Activated CD8-positive, alpha-beta T cell treated with anti-CD3 and anti-CD28 coated beads for 36 hours (primary cell): ENCODE data around the gene AKAP13. TPM values are rescaled to one million over a fixed set of nuclear protein-coding genes. Genes with fewer than 3 reads are reported as not detected.
A peak's percentile ranks its signal among the peaks of the same experiment; 100 is the strongest.

ENCODE experiments used
- ATAC-seq: fragments of 200-7000 bp; cut with Tn5 transposase; one replicate; pipeline ENCODE4 v1.10.0; 2021; ENCODE audit warnings: mild to moderate bottlenecking, moderate library complexity
- CTCF ChIA-PET: fragments of 350-600 bp; sonication (Branson Sonifier 250); formaldehyde crosslinking; loops from one replicate; lab custom pipeline; 2021; ENCODE audit warnings: antibody characterized with exemption; lab: Charles Lee
- POLR2A ChIA-PET: fragments of 350-600 bp; sonication (Branson Sonifier 250); formaldehyde crosslinking; loops from one replicate; lab custom pipeline; 2021; ENCODE audit warnings: antibody characterized with exemption; lab: Charles Lee
- DNase-seq: peaks from one replicate; pipeline ENCODE4 v3.0.0-alpha.2; 2020
- H3K27ac Mint-ChIP-seq: one replicate; pipeline ENCODE4 v1.8.0; 2021; ENCODE audit warnings: mild to moderate bottlenecking, mixed read lengths
- H3K27me3 Mint-ChIP-seq: one replicate; pipeline ENCODE4 v1.8.0; 2021; ENCODE audit warnings: mixed read lengths
- H3K36me3 Mint-ChIP-seq: one replicate; pipeline ENCODE4 v1.8.0; 2021; ENCODE audit warnings: low read depth, mixed read lengths
- H3K4me1 Mint-ChIP-seq: one replicate; pipeline ENCODE4 v1.8.0; 2021; ENCODE audit warnings: low read depth, mixed read lengths
- H3K4me3 Mint-ChIP-seq: one replicate; pipeline ENCODE4 v1.8.0; 2021; ENCODE audit warnings: mild to moderate bottlenecking, moderate library complexity, mixed read lengths
- H3K9me3 Mint-ChIP-seq: one replicate; pipeline ENCODE4 v1.8.0; 2021; ENCODE audit warnings: mixed read lengths
- intact Hi-C: fragments of 100-400 bp; cut with micrococcal nuclease; formaldehyde crosslinking; loops from one replicate; pipeline ENCODE4 v1.10.0; 2022
- total RNA-seq, 2 experiments: library from RNA; stranded (reverse); gene quantifications; one replicate each; pipeline ENCODE4 v1.2.3, GENCODE V29; 2021
- TF ChIP-seq, protein P1 (sequence below): fragments of 200-600 bp; IDR thresholded peaks from one replicate; pipeline ENCODE4 v1.8.0; 2022; ENCODE audit warnings: antibody characterized with exemption, mild to moderate bottlenecking

The AKAP13 gene
- total RNA-seq, 2 experiments from 2014 or later: 79.1 to 79.5 TPM

DNA sequence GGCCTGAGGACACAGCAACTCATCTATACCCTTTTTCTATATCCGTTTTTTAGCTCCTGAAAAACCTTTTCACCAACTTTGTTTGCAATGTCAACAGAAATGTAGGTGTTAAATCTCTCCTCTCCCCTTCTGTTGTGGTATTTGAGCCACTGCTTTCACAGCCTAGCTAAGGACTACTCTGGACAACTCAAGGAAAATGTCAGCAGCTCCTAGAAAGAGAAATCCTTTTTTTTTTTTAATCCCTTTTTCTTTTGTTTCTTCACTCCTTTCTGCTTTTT lies 237.8 kb downstream of the AKAP13 start:
- DNase-seq (no peak), ATAC-seq (no peak)
- Mint-ChIP-seq H3K4me1 (peaks cover 25% of the 10 kb centered on the region), H3K9me3 (no peaks in the 10 kb centered on the region), H3K4me3 (no peak overlapping the region), H3K27ac (no peak overlapping the region), H3K27me3 (no peaks in the 10 kb centered on the region), H3K36me3 (peaks cover 2% of the 10 kb centered on the region)
- ChIA-PET POLR2A (interaction anchor here (0.5 to 2.0 kb wide), 4 partner anchors 29 to 72 kb away, joined by 3 to 5 read pairs (median 4); no protein-coding TSS in a partner anchor), CTCF (interaction anchor here (0.9 to 3.7 kb wide), 8 partner anchors 14 to 132 kb away, joined by 3 to 19 read pairs (median 5); no protein-coding TSS in a partner anchor)
- intact Hi-C loops: loop anchor here (2.0 to 5.0 kb wide), 2 partner anchors 73 to 89 kb away; no protein-coding TSS in a partner anchor
- TF ChIP-seq, protein P1, sequence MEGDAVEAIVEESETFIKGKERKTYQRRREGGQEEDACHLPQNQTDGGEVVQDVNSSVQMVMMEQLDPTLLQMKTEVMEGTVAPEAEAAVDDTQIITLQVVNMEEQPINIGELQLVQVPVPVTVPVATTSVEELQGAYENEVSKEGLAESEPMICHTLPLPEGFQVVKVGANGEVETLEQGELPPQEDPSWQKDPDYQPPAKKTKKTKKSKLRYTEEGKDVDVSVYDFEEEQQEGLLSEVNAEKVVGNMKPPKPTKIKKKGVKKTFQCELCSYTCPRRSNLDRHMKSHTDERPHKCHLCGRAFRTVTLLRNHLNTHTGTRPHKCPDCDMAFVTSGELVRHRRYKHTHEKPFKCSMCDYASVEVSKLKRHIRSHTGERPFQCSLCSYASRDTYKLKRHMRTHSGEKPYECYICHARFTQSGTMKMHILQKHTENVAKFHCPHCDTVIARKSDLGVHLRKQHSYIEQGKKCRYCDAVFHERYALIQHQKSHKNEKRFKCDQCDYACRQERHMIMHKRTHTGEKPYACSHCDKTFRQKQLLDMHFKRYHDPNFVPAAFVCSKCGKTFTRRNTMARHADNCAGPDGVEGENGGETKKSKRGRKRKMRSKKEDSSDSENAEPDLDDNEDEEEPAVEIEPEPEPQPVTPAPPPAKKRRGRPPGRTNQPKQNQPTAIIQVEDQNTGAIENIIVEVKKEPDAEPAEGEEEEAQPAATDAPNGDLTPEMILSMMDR: no peak

DNA sequence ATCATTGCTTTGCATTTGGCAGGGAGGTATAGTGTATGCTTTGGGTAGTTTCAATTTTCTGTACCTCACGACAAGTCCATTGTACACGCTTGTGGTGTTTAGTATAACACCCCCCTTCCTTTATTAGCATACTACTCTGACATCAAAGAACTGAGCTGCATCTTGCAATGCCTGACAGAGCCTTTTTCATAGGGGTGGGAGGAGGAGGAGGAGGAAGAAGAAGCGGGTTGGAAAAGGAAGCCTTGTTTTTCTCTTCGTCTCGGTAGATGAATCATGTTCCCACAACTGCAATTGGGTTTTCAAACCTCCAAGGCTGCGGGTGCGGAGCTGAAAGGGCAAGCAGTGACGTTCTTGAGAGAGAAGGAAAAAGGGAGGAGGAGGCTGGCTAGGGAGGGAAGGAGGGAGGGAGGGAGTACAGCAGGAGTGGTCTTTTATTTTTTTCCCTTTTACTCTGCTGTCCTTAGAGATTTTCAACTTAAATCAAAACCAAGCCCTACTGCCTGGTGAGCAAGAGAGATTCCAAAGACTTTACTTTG lies 238.6 kb downstream of the AKAP13 start:
- ChIA-PET CTCF (interaction anchor here (1.1 to 3.7 kb wide), 6 partner anchors 15 to 133 kb away, joined by 3 to 19 read pairs (median 6); no protein-coding TSS in a partner anchor), POLR2A (interaction anchor here (0.5 to 2.0 kb wide), 8 partner anchors 18 to 145 kb away, joined by 3 to 5 read pairs (median 4); no protein-coding TSS in a partner anchor)
- H3K36me3 Mint-ChIP-seq: peaks cover 7% of the 10 kb centered on the region
- no peaks in the 10 kb centered on the region for H3K9me3 Mint-ChIP-seq
- H3K27me3 Mint-ChIP-seq: no peaks in the 10 kb centered on the region
- H3K4me1 Mint-ChIP-seq: peaks cover 25% of the 10 kb centered on the region
- peak; percentile 94 for ATAC-seq
- no peak overlapping the region for H3K27ac Mint-ChIP-seq
- intact Hi-C loops: loop anchor here (2.0 to 5.0 kb wide), 2 partner anchors 72 to 88 kb away; no protein-coding TSS in a partner anchor
- no peak overlapping the region for H3K4me3 Mint-ChIP-seq
- TF ChIP-seq, protein P1: no peak
- peak; percentile 76 for DNase-seq

DNA sequence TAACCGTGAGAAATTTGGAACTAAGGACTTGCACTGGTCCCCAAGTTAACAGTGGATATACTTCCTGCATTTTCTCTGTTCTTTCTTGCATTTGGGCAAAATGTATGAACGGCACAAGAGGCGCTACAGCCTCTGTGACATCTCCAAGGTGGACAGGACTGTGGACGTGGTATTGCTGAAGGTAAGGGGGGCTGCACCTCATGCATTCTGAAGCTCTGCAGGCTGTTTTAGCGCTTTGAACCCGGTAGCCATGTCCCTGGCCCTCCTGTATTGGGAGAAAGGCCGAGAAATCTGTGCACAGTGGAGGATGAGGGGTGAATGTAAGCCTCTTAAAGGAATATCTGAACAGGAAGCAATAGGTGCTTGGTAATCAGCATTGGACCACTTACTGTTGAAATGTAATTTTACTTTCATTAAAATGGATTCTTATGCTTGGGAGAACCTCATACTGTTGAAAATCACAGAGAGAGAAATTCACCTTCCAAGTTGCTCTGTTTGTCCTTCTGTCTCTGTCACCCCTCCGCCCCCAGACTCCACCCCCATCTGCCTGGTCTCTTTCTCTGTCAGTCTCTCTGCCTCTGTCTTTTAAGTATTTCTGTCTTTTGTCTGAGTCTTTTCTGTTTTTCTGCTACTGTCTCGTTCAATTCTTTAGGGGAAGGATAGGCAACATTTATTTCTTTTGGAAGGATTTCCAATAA lies 239.7 kb downstream of the AKAP13 start:
- ChIA-PET CTCF (interaction anchor here (0.9 to 1.8 kb wide), 2 partner anchors 28 to 71 kb away, joined by 3 to 6 read pairs; no protein-coding TSS in a partner anchor), POLR2A (interaction anchor here (1.0 to 2.0 kb wide), 5 partner anchors 19 to 79 kb away, joined by 3 to 5 read pairs (median 5); no protein-coding TSS in a partner anchor)
- TF ChIP-seq, protein P1: no peak
- no peaks in the 10 kb centered on the region for H3K27me3 Mint-ChIP-seq
- no peak overlapping the region for H3K4me3 Mint-ChIP-seq
- peak; percentile 59 for DNase-seq
- peaks cover 18% of the 10 kb centered on the region for H3K4me1 Mint-ChIP-seq
- no peaks in the 10 kb centered on the region for H3K9me3 Mint-ChIP-seq
- H3K27ac Mint-ChIP-seq: no peak overlapping the region
- H3K36me3 Mint-ChIP-seq: peaks cover 16% of the 10 kb centered on the region
- ATAC-seq: no peak
- intact Hi-C loops: loop anchor here (2.0 to 5.0 kb wide), 2 partner anchors 71 to 87 kb away; no protein-coding TSS in a partner anchor

DNA sequence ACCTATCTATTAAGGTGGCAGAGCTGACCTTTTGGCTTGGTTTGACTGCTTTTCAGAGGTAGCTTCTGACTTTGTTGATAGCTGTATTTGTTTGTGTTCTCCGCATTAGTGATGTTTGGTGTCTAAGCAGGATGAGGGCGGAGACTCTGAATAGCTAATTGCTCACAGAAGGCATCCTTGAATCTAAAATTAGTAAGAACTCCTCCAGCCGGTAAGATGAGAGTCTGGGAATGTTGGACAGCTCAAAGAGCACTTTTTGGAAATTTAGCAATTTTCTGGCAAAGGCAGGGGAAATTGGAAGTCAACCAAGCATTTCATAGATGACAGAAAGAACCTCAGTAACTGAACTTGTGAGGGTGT lies 240.3 kb downstream of the AKAP13 start:
- intact Hi-C loops: no loop called here
- no peak overlapping the region for H3K27ac Mint-ChIP-seq
- no peaks in the 10 kb centered on the region for H3K27me3 Mint-ChIP-seq
- ATAC-seq (no peak), DNase-seq (no peak)
- TF ChIP-seq, protein P1: no peak
- H3K36me3 Mint-ChIP-seq: peaks cover 21% of the 10 kb centered on the region
- CTCF ChIA-PET: interaction anchor here (0.9 kb wide), 1 partner anchor 27 kb away, joined by 3 read pairs; no protein-coding TSS in a partner anchor
- H3K9me3 Mint-ChIP-seq: no peaks in the 10 kb centered on the region
- H3K4me3 Mint-ChIP-seq: no peak overlapping the region
- POLR2A ChIA-PET: no interaction called here
- peaks cover 14% of the 10 kb centered on the region for H3K4me1 Mint-ChIP-seq

DNA sequence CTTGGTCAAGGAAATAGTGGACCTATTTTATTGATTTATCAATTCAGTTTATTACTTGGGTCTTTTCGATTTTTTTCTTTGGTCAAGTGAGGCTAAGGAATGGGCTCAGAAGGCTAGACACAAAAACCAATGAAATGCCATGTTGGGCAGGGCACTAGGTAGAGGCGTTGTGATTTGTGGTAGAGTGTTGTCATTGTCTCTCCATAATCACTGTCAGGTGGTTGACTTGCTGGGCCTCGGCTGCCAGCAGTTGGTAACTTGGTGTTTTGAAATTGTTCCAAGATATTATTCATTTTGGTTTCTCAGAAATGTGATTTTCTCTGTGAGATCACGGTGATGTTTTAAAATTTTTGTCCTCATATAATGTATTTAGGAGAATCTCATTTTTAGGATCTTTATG lies 240.7 kb downstream of the AKAP13 start:
- TF ChIP-seq, protein P1: no peak
- no peak overlapping the region for H3K27ac Mint-ChIP-seq
- H3K27me3 Mint-ChIP-seq: no peaks in the 10 kb centered on the region
- CTCF ChIA-PET: interaction anchor here (0.9 kb wide), 1 partner anchor 27 kb away, joined by 3 read pairs; no protein-coding TSS in a partner anchor
- DNase-seq: no peak
- intact Hi-C loops: no loop called here
- H3K36me3 Mint-ChIP-seq: peaks cover 25% of the 10 kb centered on the region
- H3K4me1 Mint-ChIP-seq: peaks cover 10% of the 10 kb centered on the region
- no peak overlapping the region for H3K4me3 Mint-ChIP-seq
- ATAC-seq: no peak
- H3K9me3 Mint-ChIP-seq: no peaks in the 10 kb centered on the region
- POLR2A ChIA-PET: no interaction called here
